Left lung (tissue), 10 donors: ENCODE data around the gene TCEA2. TPM values are rescaled to one million over a fixed set of nuclear protein-coding genes. Genes with fewer than 3 reads are reported as not detected.
A peak's percentile ranks its signal among the peaks of the same experiment; 100 is the strongest.

ENCODE experiments used
- ATAC-seq: fragments of 200-7000 bp; cut with Tn5 transposase; one replicate; pipeline ENCODE4 v1.9.1; 2020; ENCODE audit warnings: moderate library complexity
- DNase-seq, 4 donors: peaks; one replicate each; pipeline ENCODE4 v3.0.0-alpha.2; 2013 to 2020
- H3K27ac ChIP-seq, 2 donors: fragments of 200-600 bp; sonication (generic) in 1 of 2; one replicate each; pipeline versions ENCODE4 v1.5.0 to v1.8.0; 2020 to 2021
- H3K27me3 ChIP-seq, 2 donors: fragments of 200-600 bp; sonication (generic) in 1 of 2; one replicate each; pipeline versions ENCODE4 v1.5.0 to v1.8.0; 2020 to 2021
- H3K36me3 ChIP-seq, 2 donors: fragments of 200-600 bp; sonication (generic) in 1 of 2; one replicate each; pipeline versions ENCODE4 v1.5.0 to v1.8.0; 2020 to 2021
- H3K4me1 ChIP-seq, 2 donors: fragments of 200-600 bp; one replicate each; pipeline ENCODE4 v1.8.0; 2021
- H3K4me3 ChIP-seq, 2 donors: fragments of 200-600 bp; sonication (generic) in 1 of 2; one replicate each; pipeline versions ENCODE4 v1.5.0 to v1.8.0; 2020 to 2021; ENCODE audit warnings: mild to moderate bottlenecking in 1 of 2
- H3K9me3 ChIP-seq, 2 donors: fragments of 200-600 bp; sonication (generic) in 1 of 2; one replicate each; pipeline versions ENCODE4 v1.5.0 to v1.8.0; 2020 to 2021
- CTCF ChIP-seq, 2 donors: fragments of 200-600 bp; sonication (generic) in 1 of 2; IDR thresholded peaks; one replicate each; pipeline versions ENCODE4 v1.5.0 to v1.8.0; 2021; ENCODE audit warnings: antibody characterized with exemption in 2 of 2
- intact Hi-C, 2 donors: fragments of 100-400 bp; cut with DNase I; formaldehyde crosslinking; loops; one replicate each; pipeline versions ENCODE4 v1.11.2 to v1.14.2; 2022
- polyA plus RNA-seq, 6 donors: library from polyadenylated mRNA; unstranded; fragments of 120-200 nt; gene quantifications; one replicate each; pipeline ENCODE4 v1.2.1, GENCODE V29; 2013; ENCODE audit not compliant: insufficient read length in 6 of 6
- total RNA-seq, 2 donors: library from RNA; stranded (reverse); fragmentation: NEBNext Ultra II Directional; extraction: Animal tissue kit (Norgen Biotek cat#: 25700); gene quantifications; one replicate each; pipeline ENCODE4 v1.2.1, GENCODE V29; 2021
- donor health status: DM: no; HTN: yes; CAD: no.
- donor health status: DM: no; HTN: no; CAD: no.

The TCEA2 gene
- total and polyA plus RNA-seq, 8 donors: 31.2 to 93.0 (median 75.9) TPM

GRCh38 chr20:64025826-64026412 lies 37.1 kb upstream of the TCEA2 start:
- peaks cover 0 to 94% of the 10 kb centered on the region in 2 donors for H3K36me3 ChIP-seq
- no peaks in the 10 kb centered on the region for H3K9me3 ChIP-seq
- no peaks in the 10 kb centered on the region for H3K4me1 ChIP-seq
- H3K4me3 ChIP-seq: no peak overlapping the region
- no peak for DNase-seq
- intact Hi-C loops: no loop called here
- no peak for ATAC-seq
- TF ChIP-seq CTCF (IDR thresholded peaks at IDR 0.05): no peak
- H3K27ac ChIP-seq: no peak overlapping the region
- H3K27me3 ChIP-seq: no peaks in the 10 kb centered on the region

GRCh38 chr20:64027981-64028685 lies 34.9 kb upstream of the TCEA2 start:
- intact Hi-C loops: no loop called here
- DNase-seq (peak in 1 of 4 donors; percentile 61), ATAC-seq (no peak)
- TF ChIP-seq CTCF (IDR thresholded peaks at IDR 0.05): no peak
- Histone ChIP-seq H3K27ac (no peak overlapping the region), H3K4me1 (no peaks in the 10 kb centered on the region), H3K9me3 (no peaks in the 10 kb centered on the region), H3K36me3 (peaks cover 0 to 100% of the 10 kb centered on the region in 2 donors), H3K27me3 (no peaks in the 10 kb centered on the region), H3K4me3 (no peak overlapping the region)

DNA sequence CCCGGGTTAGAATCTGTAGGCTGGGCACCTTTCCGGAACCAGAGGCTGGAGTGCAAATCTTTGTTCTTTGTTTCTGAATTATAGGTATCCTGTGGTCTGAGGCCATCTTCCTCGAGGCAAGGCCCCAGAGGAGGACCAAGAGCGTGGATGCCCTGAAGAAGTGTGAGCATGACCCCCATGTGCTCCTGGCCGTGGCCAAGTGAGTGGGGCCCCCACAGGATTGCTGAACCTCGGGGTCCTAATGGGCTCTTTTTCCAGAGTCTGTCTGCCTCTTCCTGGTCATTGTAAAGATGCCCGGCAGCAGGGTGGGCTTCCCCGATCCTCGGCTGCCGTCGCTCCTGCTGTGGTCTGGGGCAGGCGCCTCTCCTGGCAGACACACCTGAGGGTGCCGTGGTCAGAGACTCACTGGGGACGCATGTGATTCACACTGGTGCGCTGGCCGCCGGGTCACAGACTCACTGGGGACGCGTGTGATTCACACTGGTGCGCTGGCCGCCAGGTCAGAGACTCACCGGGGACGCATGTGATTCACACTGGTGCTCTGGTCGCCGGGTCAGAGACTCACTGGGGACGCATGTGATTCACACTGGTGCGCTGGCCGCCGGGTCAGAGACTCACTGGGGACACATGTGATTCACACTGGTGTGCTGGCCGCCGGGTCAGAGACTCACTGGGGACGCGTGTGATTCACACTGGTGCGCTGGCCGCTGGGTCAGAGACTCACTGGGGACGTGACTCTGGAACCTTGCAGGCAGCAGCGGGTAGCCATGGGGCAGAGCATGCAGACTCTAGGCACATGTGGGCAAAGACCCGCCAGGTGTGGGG lies 33.5 kb upstream of the TCEA2 start:
- Histone ChIP-seq H3K27me3 (no peaks in the 10 kb centered on the region), H3K27ac (no peak overlapping the region), H3K4me1 (no peaks in the 10 kb centered on the region), H3K9me3 (no peaks in the 10 kb centered on the region), H3K36me3 (peaks cover 0 to 100% of the 10 kb centered on the region in 2 donors), H3K4me3 (no peak overlapping the region)
- intact Hi-C loops: no loop called here
- TF ChIP-seq CTCF (IDR thresholded peaks at IDR 0.05): no peak
- DNase-seq: peak in 1 of 4 donors; percentile 66
- ATAC-seq: no peak

- Histone ChIP-seq H3K4me1 (no peaks in the 10 kb centered on the region), H3K4me3 (no peak overlapping the region), H3K9me3 (no peaks in the 10 kb centered on the region), H3K27me3 (no peaks in the 10 kb centered on the region), H3K36me3 (peaks cover 0 to 100% of the 10 kb centered on the region in 2 donors), H3K27ac (no peak overlapping the region)
- intact Hi-C loops: no loop called here
- DNase-seq: peak in 1 of 4 donors; percentile 72
- ATAC-seq: no peak
- TF ChIP-seq CTCF (IDR thresholded peaks at IDR 0.05): no peak
These were observed 32.4 kb upstream of the TCEA2 start for GRCh38 chr20:64030371-64031134.
